ENCODE data around the gene SBF2.

GRCh38 chr11:9775398-9775779 lies 518.6 kb downstream of the SBF2 start:
- TF ChIP-seq, protein P1, sequence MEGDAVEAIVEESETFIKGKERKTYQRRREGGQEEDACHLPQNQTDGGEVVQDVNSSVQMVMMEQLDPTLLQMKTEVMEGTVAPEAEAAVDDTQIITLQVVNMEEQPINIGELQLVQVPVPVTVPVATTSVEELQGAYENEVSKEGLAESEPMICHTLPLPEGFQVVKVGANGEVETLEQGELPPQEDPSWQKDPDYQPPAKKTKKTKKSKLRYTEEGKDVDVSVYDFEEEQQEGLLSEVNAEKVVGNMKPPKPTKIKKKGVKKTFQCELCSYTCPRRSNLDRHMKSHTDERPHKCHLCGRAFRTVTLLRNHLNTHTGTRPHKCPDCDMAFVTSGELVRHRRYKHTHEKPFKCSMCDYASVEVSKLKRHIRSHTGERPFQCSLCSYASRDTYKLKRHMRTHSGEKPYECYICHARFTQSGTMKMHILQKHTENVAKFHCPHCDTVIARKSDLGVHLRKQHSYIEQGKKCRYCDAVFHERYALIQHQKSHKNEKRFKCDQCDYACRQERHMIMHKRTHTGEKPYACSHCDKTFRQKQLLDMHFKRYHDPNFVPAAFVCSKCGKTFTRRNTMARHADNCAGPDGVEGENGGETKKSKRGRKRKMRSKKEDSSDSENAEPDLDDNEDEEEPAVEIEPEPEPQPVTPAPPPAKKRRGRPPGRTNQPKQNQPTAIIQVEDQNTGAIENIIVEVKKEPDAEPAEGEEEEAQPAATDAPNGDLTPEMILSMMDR (IDR thresholded peaks at IDR 0.05): no peak
- no peak for TF ChIP-seq POLR2A (IDR thresholded peaks at IDR 0.05)
